Naive thymus-derived CD4-positive, alpha-beta T cell (primary cell): ENCODE data around the gene ZC2HC1B. TPM values are rescaled to one million over a fixed set of nuclear protein-coding genes. Genes with fewer than 3 reads are reported as not detected.

ENCODE experiments used
- ATAC-seq: fragments of 150-1000 bp; cut with Tn5 transposase; 2 replicates; pipeline ENCODE4 v1.10.0; 2021; ENCODE audit warnings: mild to moderate bottlenecking, moderate library complexity
- CTCF ChIA-PET: fragments of 350-600 bp; sonication (Branson Sonifier 250); formaldehyde crosslinking; loops from one replicate; lab custom pipeline; 2021; ENCODE audit warnings: antibody characterized with exemption; lab: Charles Lee
- POLR2A ChIA-PET: fragments of 350-600 bp; sonication (Branson Sonifier 250); formaldehyde crosslinking; loops from one replicate; lab custom pipeline; 2021; ENCODE audit warnings: antibody characterized with exemption, inconsistent platforms; lab: Charles Lee
- DNase-seq, 9 donors: peaks; one replicate each; pipeline versions ENCODE4 v3.0.0 to v3.0.0-alpha.2; 2020 to 2022; ENCODE audit warnings: mixed read lengths in 1 of 9
- H3K27ac ChIP-seq: one replicate; pipeline ENCODE4 v1.7.0; 2013; ENCODE audit warnings: mild to moderate bottlenecking, low read depth, low read length, moderate library complexity
- H3K27me3 ChIP-seq, 2 donors: one replicate each; pipeline ENCODE4 v1.7.0; 2013; ENCODE audit warnings: low read length in 2 of 2, mild to moderate bottlenecking in 2 of 2, moderate library complexity in 2 of 2; ENCODE audit not compliant: control insufficient read depth in 2 of 2, insufficient read depth in 2 of 2
- H3K36me3 ChIP-seq, 3 experiments: 1 replicate in 2 of 3; 2 replicates in 1 of 3; pipeline ENCODE4 v1.7.0; 2013; ENCODE audit warnings: low read length in 3 of 3, mild to moderate bottlenecking in 3 of 3, moderate library complexity in 1 of 3; ENCODE audit not compliant: insufficient read depth in 3 of 3, control insufficient read depth in 2 of 3
- H3K4me1 ChIP-seq, 2 donors: one replicate each; pipeline ENCODE4 v1.7.0; 2013; ENCODE audit warnings: low read length in 2 of 2, mild to moderate bottlenecking in 2 of 2, moderate library complexity in 1 of 2; ENCODE audit not compliant: control insufficient read depth in 2 of 2, insufficient read depth in 2 of 2
- H3K4me3 ChIP-seq: 2 replicates; pipeline ENCODE4 v1.7.0; 2013; ENCODE audit warnings: mild to moderate bottlenecking, low read length
- H3K9me3 ChIP-seq, 3 experiments: 1 replicate in 2 of 3; 2 replicates in 1 of 3; pipeline ENCODE4 v1.7.0; 2013; ENCODE audit warnings: low read length in 3 of 3; ENCODE audit not compliant: control insufficient read depth in 2 of 3
- H3K27ac Mint-ChIP-seq, 9 donors: one replicate each; pipeline ENCODE4 v1.8.0; 2020 to 2022; ENCODE audit warnings: mixed read lengths in 9 of 9, mild to moderate bottlenecking in 8 of 9, moderate library complexity in 5 of 9, inconsistent platforms in 2 of 9
- H3K27me3 Mint-ChIP-seq, 5 donors: one replicate each; pipeline ENCODE4 v1.8.0; 2021 to 2022; ENCODE audit warnings: mixed read lengths in 5 of 5, mild to moderate bottlenecking in 1 of 5
- H3K36me3 Mint-ChIP-seq, 5 donors: one replicate each; pipeline ENCODE4 v1.8.0; 2020 to 2022; ENCODE audit warnings: mixed read lengths in 5 of 5, mild to moderate bottlenecking in 3 of 5, inconsistent platforms in 1 of 5
- H3K4me1 Mint-ChIP-seq, 7 donors: one replicate each; pipeline ENCODE4 v1.8.0; 2020 to 2022; ENCODE audit warnings: mixed read lengths in 7 of 7, mild to moderate bottlenecking in 3 of 7, inconsistent platforms in 1 of 7
- H3K4me3 Mint-ChIP-seq, 10 donors: one replicate each; pipeline ENCODE4 v1.8.0; 2020 to 2022; ENCODE audit warnings: mild to moderate bottlenecking in 10 of 10, mixed read lengths in 10 of 10, moderate library complexity in 6 of 10, inconsistent platforms in 2 of 10
- H3K9me3 Mint-ChIP-seq, 11 donors: one replicate each; pipeline ENCODE4 v1.8.0; 2020 to 2022; ENCODE audit warnings: mixed read lengths in 11 of 11, mild to moderate bottlenecking in 4 of 11, inconsistent platforms in 1 of 11, moderate library complexity in 1 of 11
- intact Hi-C, 2 donors: fragments of 100-400 bp; cut with micrococcal nuclease; formaldehyde crosslinking; loops; one replicate each; pipeline ENCODE4 v1.15.1; 2023
- polyA plus RNA-seq, 2 donors: library from polyadenylated mRNA; unstranded; fragments of 300-500 nt; fragmentation: Illumina TruSeq; gene quantifications; one replicate each; pipeline ENCODE4 v1.2.3, GENCODE V29; 2021
- total RNA-seq, 6 experiments: library from RNA in 5 of 6; stranded (reverse) in 5 of 6; gene quantifications; 1 replicate in 5 of 6; 2 replicates in 1 of 6; pipeline ENCODE4 v1.2.3 and lab custom pipeline; 2021 to 2026

ZC2HC1B gene
- total and polyA plus RNA-seq, 7 experiments from 2014 or later = 0.49 TPM; not detected in 6

- Histone ChIP-seq H3K27me3 (no peaks in the 10 kb centered on the region), H3K4me1 (no peaks in the 10 kb centered on the region), H3K4me3 (no peak overlapping the region), H3K27ac (no peak overlapping the region), H3K9me3 (no peaks in the 10 kb centered on the region), H3K36me3 (no peaks in the 10 kb centered on the region)
- H3K27me3 Mint-ChIP-seq = no peaks in the 10 kb centered on the region
- H3K4me1 Mint-ChIP-seq = no peaks in the 10 kb centered on the region
- CTCF ChIA-PET = no interaction called here
- DNase-seq (no peak), ATAC-seq (no peak)
- no peaks in the 10 kb centered on the region for H3K9me3 Mint-ChIP-seq
- intact Hi-C loops = no loop called here
- H3K4me3 Mint-ChIP-seq = no peak overlapping the region
- POLR2A ChIA-PET = interaction anchor here (0.6 kb wide), 1 partner anchor 426 kb away, joined by 3 read pairs; no protein-coding TSS in a partner anchor
- H3K27ac Mint-ChIP-seq = no peak overlapping the region
- H3K36me3 Mint-ChIP-seq = no peaks in the 10 kb centered on the region
These were observed 94.6 kb downstream of the ZC2HC1B start for GRCh38 chr6:143958839-143959399.

GRCh38 chr6:143959927-143960326 is 95.7 kb downstream of the ZC2HC1B start:
- CTCF ChIA-PET = no interaction called here
- H3K4me3 Mint-ChIP-seq = no peak overlapping the region
- POLR2A ChIA-PET = interaction anchor here (0.6 kb wide), 1 partner anchor 308 kb away, joined by 3 read pairs; no protein-coding TSS in a partner anchor
- Histone ChIP-seq H3K9me3 (no peaks in the 10 kb centered on the region), H3K27ac (no peak overlapping the region), H3K27me3 (no peaks in the 10 kb centered on the region), H3K4me3 (no peak overlapping the region), H3K36me3 (no peaks in the 10 kb centered on the region), H3K4me1 (no peaks in the 10 kb centered on the region)
- ATAC-seq = no peak
- no peaks in the 10 kb centered on the region for H3K9me3 Mint-ChIP-seq
- no peaks in the 10 kb centered on the region for H3K36me3 Mint-ChIP-seq
- intact Hi-C loops = no loop called here
- no peak overlapping the region for H3K27ac Mint-ChIP-seq
- H3K4me1 Mint-ChIP-seq = peaks cover 0 to 3% (median 0%) of the 10 kb centered on the region in 7 donors
- DNase-seq = no peak
- H3K27me3 Mint-ChIP-seq = no peaks in the 10 kb centered on the region

GRCh38 chr6:143961066-143961465 is 96.8 kb downstream of the ZC2HC1B start:
- POLR2A ChIA-PET = no interaction called here
- CTCF ChIA-PET = no interaction called here
- ATAC-seq = no peak

GRCh38 chr6:143961886-143962878 is 97.9 kb downstream of the ZC2HC1B start:
- no peaks in the 10 kb centered on the region for H3K36me3 ChIP-seq
- H3K27ac ChIP-seq = no peak overlapping the region
- H3K27me3 ChIP-seq = no peaks in the 10 kb centered on the region
- DNase-seq = no peak
- H3K9me3 ChIP-seq = no peaks in the 10 kb centered on the region
- no peak overlapping the region for H3K27ac Mint-ChIP-seq
- H3K4me3 ChIP-seq = no peak overlapping the region
- ChIA-PET POLR2A (no interaction called here), CTCF (interaction anchor here (0.9 kb wide), 1 partner anchor 30 kb away, joined by 3 read pairs; no protein-coding TSS in a partner anchor)
- peaks cover 0 to 3% (median 0%) of the 10 kb centered on the region in 7 donors for H3K4me1 Mint-ChIP-seq
- H3K36me3 Mint-ChIP-seq = no peaks in the 10 kb centered on the region
- H3K4me1 ChIP-seq = no peaks in the 10 kb centered on the region
- intact Hi-C loops = no loop called here
- H3K9me3 Mint-ChIP-seq = no peaks in the 10 kb centered on the region
- ATAC-seq = no peak
- no peak overlapping the region for H3K4me3 Mint-ChIP-seq
- H3K27me3 Mint-ChIP-seq = no peaks in the 10 kb centered on the region

More at GRCh38 chr6:143961066-143961465, 96.8 kb downstream of the ZC2HC1B start:
- H3K4me3 ChIP-seq = no peak overlapping the region
- H3K4me3 Mint-ChIP-seq = no peak overlapping the region
- no peak overlapping the region for H3K27ac Mint-ChIP-seq
- no peaks in the 10 kb centered on the region for H3K4me1 ChIP-seq
- DNase-seq = no peak
- no peaks in the 10 kb centered on the region for H3K27me3 Mint-ChIP-seq
- no peaks in the 10 kb centered on the region for H3K27me3 ChIP-seq
- H3K4me1 Mint-ChIP-seq = peaks cover 0 to 3% (median 0%) of the 10 kb centered on the region in 7 donors
- H3K36me3 Mint-ChIP-seq = no peaks in the 10 kb centered on the region
- H3K9me3 Mint-ChIP-seq = no peaks in the 10 kb centered on the region
- intact Hi-C loops = no loop called here
- H3K9me3 ChIP-seq = no peaks in the 10 kb centered on the region
- H3K27ac ChIP-seq = no peak overlapping the region
- no peaks in the 10 kb centered on the region for H3K36me3 ChIP-seq

- H3K9me3 ChIP-seq = no peaks in the 10 kb centered on the region
- CTCF ChIA-PET = no interaction called here
- H3K4me1 ChIP-seq = no peaks in the 10 kb centered on the region
- no peak for DNase-seq
- H3K9me3 Mint-ChIP-seq = no peaks in the 10 kb centered on the region
- intact Hi-C loops = no loop called here
- no peak for ATAC-seq
- H3K36me3 Mint-ChIP-seq = no peaks in the 10 kb centered on the region
- H3K27ac ChIP-seq = no peak overlapping the region
- H3K4me1 Mint-ChIP-seq = peaks cover 0 to 3% (median 0%) of the 10 kb centered on the region in 7 donors
- H3K27ac Mint-ChIP-seq = no peak overlapping the region
- POLR2A ChIA-PET = no interaction called here
- H3K27me3 ChIP-seq = no peaks in the 10 kb centered on the region
- H3K4me3 ChIP-seq = no peak overlapping the region
- H3K36me3 ChIP-seq = no peaks in the 10 kb centered on the region
- no peak overlapping the region for H3K4me3 Mint-ChIP-seq
- H3K27me3 Mint-ChIP-seq = no peaks in the 10 kb centered on the region
These were observed 99.1 kb downstream of the ZC2HC1B start for GRCh38 chr6:143963158-143963919.

- Histone ChIP-seq H3K27ac (no peak overlapping the region), H3K36me3 (no peaks in the 10 kb centered on the region), H3K27me3 (no peaks in the 10 kb centered on the region), H3K4me3 (no peak overlapping the region), H3K9me3 (no peaks in the 10 kb centered on the region), H3K4me1 (no peaks in the 10 kb centered on the region)
- no peak for DNase-seq
- peaks cover 0 to 6% (median 0%) of the 10 kb centered on the region in 5 donors for H3K27me3 Mint-ChIP-seq
- H3K4me1 Mint-ChIP-seq = peaks cover 0 to 3% (median 0%) of the 10 kb centered on the region in 7 donors
- CTCF ChIA-PET = no interaction called here
- peak; percentile 40 for ATAC-seq
- no peak overlapping the region for H3K27ac Mint-ChIP-seq
- H3K9me3 Mint-ChIP-seq = no peaks in the 10 kb centered on the region
- H3K36me3 Mint-ChIP-seq = no peaks in the 10 kb centered on the region
- intact Hi-C loops = no loop called here
- no peak overlapping the region for H3K4me3 Mint-ChIP-seq
- POLR2A ChIA-PET = no interaction called here
These were observed 100.4 kb downstream of the ZC2HC1B start for GRCh38 chr6:143964674-143965081.
